HEK293 (cell line): Measurements from ENCODE around the gene AP3B1.

Experiments used
- CTCF ChIA-PET: fragments of 350-600 bp; formaldehyde crosslinking; extraction: SDS; loops from one replicate; lab custom pipeline; 2021; ENCODE audit warnings: antibody characterized with exemption; lab: Yijun Ruan, JAX
- POLR2A ChIA-PET: fragments of 300-600 bp; formaldehyde crosslinking; extraction: SDS; loops from one replicate; lab custom pipeline; 2020; ENCODE audit warnings: antibody characterized with exemption, inconsistent platforms; lab: Yijun Ruan, JAX
- H3K27ac ChIP-seq: fragments of 200-500 bp; sonication (Bioruptor generic); 2 replicates; pipeline ENCODE4 v1.5.1; 2014; ENCODE audit warnings: low read depth, low read length, control low read depth, inconsistent platforms; ENCODE audit errors: extremely low read depth
- H3K36me3 ChIP-seq, 2 experiments: fragments of 200-500 bp in 1 of 2; sonication (Bioruptor generic) in 1 of 2; 1 replicate in 1 of 2; 2 replicates in 1 of 2; pipeline ENCODE4 v1.5.1; 2014 to 2017; ENCODE audit warnings: inconsistent platforms in 2 of 2, low read length in 2 of 2; ENCODE audit not compliant: control insufficient read depth in 2 of 2, insufficient read depth in 1 of 2
- H3K4me1 ChIP-seq: fragments of 200-500 bp; sonication (Bioruptor generic); 2 replicates; pipeline ENCODE4 v1.5.1; 2014; ENCODE audit warnings: mild to moderate bottlenecking, low read length, inconsistent platforms; ENCODE audit not compliant: control insufficient read depth, insufficient read depth
- H3K4me3 ChIP-seq: 2 replicates; pipeline ENCODE4 v1.5.1; 2011; ENCODE audit warnings: low read depth, mild to moderate bottlenecking, control low read depth, low read length, moderate library complexity
- H3K9me3 ChIP-seq: fragments of 200-500 bp; sonication (Bioruptor generic); 2 replicates; pipeline ENCODE4 v1.5.1; 2014; ENCODE audit warnings: low read depth, low read length, inconsistent platforms; ENCODE audit not compliant: control insufficient read depth, insufficient read depth
- BCL11A ChIP-seq: fragments of 450-650 bp; formaldehyde crosslinking; IDR thresholded peaks from 2 replicates; pipeline ENCODE4 v1.5.1; 2016; ENCODE audit warnings: low read depth, missing biosample characterization, missing genetic modification characterization
- ELK4 ChIP-seq: IDR thresholded peaks from 2 replicates; pipeline ENCODE4 v1.6.1; 2011; ENCODE audit warnings: mild to moderate bottlenecking, low read depth, low read length, borderline replicate concordance
- HOXA7 ChIP-seq: sonication (generic); formaldehyde crosslinking; IDR thresholded peaks from 2 replicates; pipeline ENCODE4 v1.8.1; 2022; ENCODE audit warnings: missing genetic modification reagents, borderline replicate concordance
- INSM2 ChIP-seq: fragments of 450-650 bp; formaldehyde crosslinking; IDR thresholded peaks from 2 replicates; pipeline ENCODE4 v1.5.1; 2016; ENCODE audit warnings: missing biosample characterization, missing genetic modification characterization
- KLF9 ChIP-seq: fragments of 450-650 bp; formaldehyde crosslinking; IDR thresholded peaks from 2 replicates; pipeline ENCODE4 v1.5.1; 2016; ENCODE audit warnings: missing biosample characterization, missing genetic modification characterization, low read depth
- MYNN ChIP-seq: fragments of 450-650 bp; formaldehyde crosslinking; IDR thresholded peaks from 2 replicates; pipeline ENCODE4 v1.5.1; 2016; ENCODE audit warnings: missing biosample characterization, missing genetic modification characterization, borderline replicate concordance
- PBX3 ChIP-seq: sonication (generic); formaldehyde crosslinking; IDR thresholded peaks from 2 replicates; pipeline ENCODE4 v1.8.1; 2022; ENCODE audit warnings: mild to moderate bottlenecking, moderate library complexity, missing genetic modification reagents
- SP7 ChIP-seq: fragments of 450-650 bp; formaldehyde crosslinking; IDR thresholded peaks from 2 replicates; pipeline ENCODE4 v1.5.1; 2016; ENCODE audit warnings: missing biosample characterization, missing genetic modification characterization
- ZBTB48 ChIP-seq: fragments of 450-650 bp; formaldehyde crosslinking; IDR thresholded peaks from 2 replicates; pipeline ENCODE4 v1.5.1; 2016; ENCODE audit warnings: missing biosample characterization, missing genetic modification characterization
- ZIC2 ChIP-seq: fragments of 450-650 bp; formaldehyde crosslinking; IDR thresholded peaks from 2 replicates; pipeline ENCODE4 v1.5.1; 2016; ENCODE audit warnings: missing biosample characterization, missing genetic modification characterization
- ZNF138 ChIP-seq: fragments of 450-650 bp; formaldehyde crosslinking; IDR thresholded peaks from 2 replicates; pipeline ENCODE4 v1.5.1; 2016; ENCODE audit warnings: missing biosample characterization, missing genetic modification characterization, borderline replicate concordance
- ZNF16 ChIP-seq: fragments of 450-650 bp; formaldehyde crosslinking; IDR thresholded peaks from 2 replicates; pipeline ENCODE4 v1.5.1; 2016; ENCODE audit warnings: low read depth, missing biosample characterization, missing genetic modification characterization
- ZNF174 ChIP-seq: fragments of 450-650 bp; formaldehyde crosslinking; IDR thresholded peaks from 2 replicates; pipeline ENCODE4 v1.5.0; 2017; ENCODE audit warnings: missing biosample characterization, mild to moderate bottlenecking, missing genetic modification characterization
- ZNF175 ChIP-seq: fragments of 450-650 bp; formaldehyde crosslinking; IDR thresholded peaks from 2 replicates; pipeline ENCODE4 v1.5.1; 2016; ENCODE audit warnings: missing biosample characterization, missing genetic modification characterization
- ZNF19 ChIP-seq: fragments of 450-650 bp; formaldehyde crosslinking; IDR thresholded peaks from 2 replicates; pipeline ENCODE4; 2016; ENCODE audit warnings: missing biosample characterization, missing genetic modification characterization, low read depth
- ZNF350 ChIP-seq: fragments of 450-650 bp; formaldehyde crosslinking; IDR thresholded peaks from 2 replicates; pipeline ENCODE4 v1.5.0; 2017; ENCODE audit warnings: missing biosample characterization, mild to moderate bottlenecking, missing genetic modification characterization
- ZNF423 ChIP-seq: fragments of 450-650 bp; formaldehyde crosslinking; IDR thresholded peaks from 2 replicates; pipeline ENCODE4 v1.5.1; 2016; ENCODE audit warnings: missing biosample characterization, missing genetic modification characterization
- ZNF514 ChIP-seq: fragments of 450-650 bp; formaldehyde crosslinking; IDR thresholded peaks from 2 replicates; pipeline ENCODE4 v1.5.1; 2016; ENCODE audit warnings: missing biosample characterization, missing genetic modification characterization
- ZNF548 ChIP-seq: fragments of 450-650 bp; formaldehyde crosslinking; IDR thresholded peaks from 2 replicates; pipeline ENCODE4 v1.5.1; 2016; ENCODE audit warnings: missing biosample characterization, missing genetic modification characterization
- ZNF571 ChIP-seq: fragments of 450-650 bp; formaldehyde crosslinking; IDR thresholded peaks from 2 replicates; pipeline ENCODE4 v1.5.0; 2017; ENCODE audit warnings: missing biosample characterization, missing genetic modification characterization
- ZNF580 ChIP-seq: fragments of 450-650 bp; formaldehyde crosslinking; IDR thresholded peaks from 2 replicates; pipeline ENCODE4 v1.5.1; 2016; ENCODE audit warnings: missing biosample characterization, missing genetic modification characterization
- ZNF701 ChIP-seq: fragments of 450-650 bp; formaldehyde crosslinking; IDR thresholded peaks from 2 replicates; pipeline ENCODE4 v1.5.1; 2016; ENCODE audit warnings: missing biosample characterization, missing genetic modification characterization
- ZNF76 ChIP-seq: fragments of 450-650 bp; formaldehyde crosslinking; IDR thresholded peaks from 2 replicates; pipeline ENCODE4; 2016; ENCODE audit warnings: low read depth, missing biosample characterization, missing genetic modification characterization, borderline replicate concordance
- ZNF777 ChIP-seq: fragments of 450-650 bp; formaldehyde crosslinking; IDR thresholded peaks from 2 replicates; pipeline ENCODE4 v1.5.1; 2017; ENCODE audit warnings: missing biosample characterization, missing genetic modification characterization, borderline replicate concordance
- ZNF837 ChIP-seq: fragments of 450-650 bp; formaldehyde crosslinking; IDR thresholded peaks from 2 replicates; pipeline ENCODE4 v1.5.1; 2016; ENCODE audit warnings: missing biosample characterization, missing genetic modification characterization

AP3B1 gene

GRCh38 chr5:78252715-78253114, 41.8 kb downstream of the AP3B1 start:
- POLR2A ChIA-PET: interaction anchor here (1.1 kb wide), 1 partner anchor 12 kb away, joined by 3 read pairs; no protein-coding TSS in a partner anchor
- H3K9me3 ChIP-seq: no peaks in the 10 kb centered on the region
- CTCF ChIA-PET: no interaction called here
- no peak overlapping the region for H3K4me3 ChIP-seq
- peaks cover 0 to 3% of the 10 kb centered on the region in 2 experiments; a peak in 1 of 3 replicates for H3K36me3 ChIP-seq
- TF ChIP-seq BCL11A (tag by site-specific recombination): no peak
- no peak for TF ChIP-seq ZBTB48 (tag by site-specific recombination)
- TF ChIP-seq ZNF138 (tag by site-specific recombination): no peak
- no peak for TF ChIP-seq MYNN (tag by site-specific recombination)
- no peak for TF ChIP-seq ZNF350 (tag by site-specific recombination)
- TF ChIP-seq ZNF175 (tag by site-specific recombination): no peak
- no peak for TF ChIP-seq ZNF76 (tag by site-specific recombination)
- TF ChIP-seq PBX3: no peak
- no peak for TF ChIP-seq INSM2 (tag by site-specific recombination)
- TF ChIP-seq ZNF837 (tag by site-specific recombination): no peak
- H3K27ac ChIP-seq: no peak overlapping the region
- no peaks in the 10 kb centered on the region for H3K4me1 ChIP-seq

GRCh38 chr5:78251663-78252284, 42.7 kb downstream of the AP3B1 start:
- H3K36me3 ChIP-seq: peaks cover 0 to 3% of the 10 kb centered on the region in 2 experiments; a peak in 1 of 3 replicates
- H3K27ac ChIP-seq: no peak overlapping the region
- TF ChIP-seq ZNF423 (no peak), ZIC2 (tag by site-specific recombination) (peak; percentile 77)
- H3K9me3 ChIP-seq: no peaks in the 10 kb centered on the region
- ChIA-PET CTCF (no interaction called here), POLR2A (interaction anchor here (1.1 kb wide), 1 partner anchor 13 kb away, joined by 3 read pairs; no protein-coding TSS in a partner anchor)
- H3K4me1 ChIP-seq: no peaks in the 10 kb centered on the region
- H3K4me3 ChIP-seq: no peak overlapping the region

GRCh38 chr5:78245136-78245535, 49.4 kb downstream of the AP3B1 start:
- no peaks in the 10 kb centered on the region for H3K4me1 ChIP-seq
- ChIA-PET CTCF (interaction anchor here (0.6 kb wide), 1 partner anchor 23 kb away, joined by 5 read pairs; no protein-coding TSS in a partner anchor), POLR2A (no interaction called here)

More at GRCh38 chr5:78245136-78245535, 49.4 kb downstream of the AP3B1 start:
- Histone ChIP-seq H3K36me3 (no peaks in the 10 kb centered on the region), H3K4me3 (no peak overlapping the region), H3K9me3 (no peaks in the 10 kb centered on the region), H3K27ac (no peak overlapping the region)
- no peak for TF ChIP-seq ZNF174
- TF ChIP-seq KLF9 (tag by site-specific recombination): no peak
- no peak for TF ChIP-seq SP7 (tag by site-specific recombination)
- no peak for TF ChIP-seq ZNF16 (tag by site-specific recombination)
- TF ChIP-seq ELK4: no peak
- TF ChIP-seq ZNF701: no peak
- TF ChIP-seq ZNF571 (tag by site-specific recombination): no peak
- no peak for TF ChIP-seq HOXA7
- TF ChIP-seq ZNF76 (tag by site-specific recombination): no peak
- no peak for TF ChIP-seq ZNF777 (tag by site-specific recombination)
- no peak for TF ChIP-seq ZNF19 (tag by site-specific recombination)
- TF ChIP-seq ZNF548 (tag by site-specific recombination): no peak
- no peak for TF ChIP-seq ZNF514 (tag by site-specific recombination)
- TF ChIP-seq ZNF580: no peak
